HG02759 (cell line): ENCODE results near the gene RAI2.

Experiments used
- ATAC-seq: cut with Tn5 transposase; IDR thresholded peaks from one replicate; pipeline ENCODE4 v1.9.1; 2021; ENCODE audit warnings: mild to moderate bottlenecking, moderate library complexity; ENCODE audit not compliant: unreplicated experiment

Gene RAI2

DNA sequence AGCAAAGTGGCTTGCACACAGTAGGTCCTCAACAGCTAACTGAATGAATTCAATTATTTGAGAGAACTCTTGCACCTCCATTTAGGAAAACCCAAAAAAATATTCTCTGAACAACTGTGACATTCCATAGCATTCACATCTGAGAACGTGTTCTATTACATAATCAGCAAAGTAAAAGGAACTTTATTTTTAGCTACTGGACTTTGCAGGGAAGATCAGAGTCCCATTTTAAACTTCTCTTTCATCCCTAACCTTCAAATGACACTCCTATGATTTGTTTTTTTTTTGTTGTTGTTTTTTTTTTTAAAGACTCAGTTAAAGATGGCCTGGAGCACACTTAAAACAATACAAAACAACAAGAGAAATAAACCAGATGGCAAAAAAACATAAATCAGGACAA, 30.9 kb downstream of the RAI2 start:
- no peak for ATAC-seq

DNA sequence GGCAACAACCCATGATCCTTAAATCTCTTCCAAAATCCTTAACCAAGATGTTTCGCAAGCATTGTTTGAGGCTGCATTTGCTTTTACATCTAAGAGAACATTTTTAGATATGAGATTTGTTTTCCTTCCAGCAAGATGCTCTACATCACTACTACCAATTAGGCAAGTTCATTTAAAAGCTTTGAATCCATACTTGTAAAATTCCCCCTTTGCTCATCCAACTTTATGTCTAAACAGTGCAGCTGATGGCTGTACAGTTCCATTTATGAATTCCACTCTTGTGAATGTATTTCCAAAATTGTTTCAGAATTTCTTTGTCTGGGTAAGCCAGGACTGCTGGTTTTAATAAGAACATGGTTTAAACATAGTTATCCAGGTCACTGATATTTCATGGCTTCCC, 31.5 kb downstream of the RAI2 start:
- no peak for ATAC-seq

DNA sequence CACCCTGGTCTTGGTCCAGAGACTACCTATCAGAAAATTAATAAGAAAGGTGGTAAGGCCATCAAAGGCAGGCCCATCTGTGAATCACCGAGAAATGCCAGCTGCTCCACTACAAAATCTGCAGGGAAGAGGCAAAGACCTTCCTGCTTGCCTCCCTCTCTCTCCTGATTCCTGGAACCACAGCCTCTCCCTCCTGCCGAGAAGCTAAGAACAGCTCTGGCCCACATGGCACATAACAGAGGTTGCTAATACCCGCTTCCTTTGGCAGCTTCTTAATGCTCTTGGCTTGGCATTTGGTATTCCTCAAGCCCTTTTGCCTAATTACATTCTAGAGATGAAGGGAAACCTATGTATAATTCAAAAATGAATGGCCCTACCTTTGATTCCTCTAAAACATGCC, 32.9 kb downstream of the RAI2 start:
- ATAC-seq: no peak

DNA sequence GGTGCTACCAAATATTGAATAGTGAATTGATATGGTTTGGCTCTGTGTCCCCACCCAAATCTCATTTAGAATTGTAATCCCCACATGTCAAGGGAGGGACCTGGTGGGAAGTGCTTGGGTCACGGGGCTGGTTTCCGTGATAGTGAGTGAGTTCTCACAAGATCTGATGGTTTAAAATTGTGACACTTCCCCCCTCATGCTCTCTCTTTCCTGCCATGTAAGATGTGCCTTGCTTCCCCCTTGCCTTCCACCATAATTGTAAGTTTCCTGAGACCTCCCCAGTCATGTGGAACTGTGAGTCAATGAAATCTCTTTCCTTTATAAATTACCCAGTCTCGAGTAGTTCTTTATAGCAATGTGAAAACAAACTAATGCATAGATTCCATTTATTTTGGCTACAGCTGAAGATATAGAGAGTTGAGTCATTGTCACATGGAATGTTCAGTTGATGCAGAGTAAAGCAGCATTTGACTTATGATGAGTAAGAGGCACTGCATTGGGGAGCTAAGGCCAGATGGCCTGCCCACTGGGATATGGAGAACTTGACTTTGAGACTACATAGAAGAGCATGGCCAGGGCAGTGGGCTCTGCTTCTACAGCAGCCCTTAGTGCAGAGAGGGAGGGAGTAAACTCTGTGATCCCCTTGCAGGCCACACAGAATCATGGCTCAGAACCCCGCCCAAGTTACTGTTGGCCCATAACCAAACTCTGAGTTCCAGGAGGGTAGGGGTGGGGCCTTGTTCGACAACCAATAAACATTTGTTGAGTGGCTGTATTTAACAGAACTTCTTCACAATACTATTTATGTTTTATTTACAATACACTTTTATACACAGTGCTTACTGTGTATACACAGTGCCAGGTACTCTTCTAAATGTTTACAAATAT, 34.2 kb downstream of the RAI2 start:
- ATAC-seq: no peak

DNA sequence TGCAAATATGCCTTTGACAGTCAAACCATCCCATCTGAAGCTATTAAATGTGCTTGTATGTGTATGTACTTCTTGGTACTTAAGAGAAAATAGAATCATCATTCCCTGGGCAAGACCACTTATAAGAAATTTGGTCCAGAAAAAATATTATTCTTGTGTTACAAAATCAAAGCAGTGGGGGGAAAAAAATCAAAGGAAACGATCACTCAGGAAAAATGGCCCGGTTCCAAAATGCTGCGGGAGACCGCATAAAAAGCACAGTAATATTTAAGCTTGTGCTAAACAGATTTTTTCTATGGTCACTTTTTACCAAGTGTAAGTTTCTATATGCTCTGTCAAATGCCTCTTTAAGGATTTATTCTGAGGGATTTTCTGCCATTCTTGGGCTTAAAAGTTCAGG, 36.1 kb downstream of the RAI2 start:
- ATAC-seq: no peak

DNA sequence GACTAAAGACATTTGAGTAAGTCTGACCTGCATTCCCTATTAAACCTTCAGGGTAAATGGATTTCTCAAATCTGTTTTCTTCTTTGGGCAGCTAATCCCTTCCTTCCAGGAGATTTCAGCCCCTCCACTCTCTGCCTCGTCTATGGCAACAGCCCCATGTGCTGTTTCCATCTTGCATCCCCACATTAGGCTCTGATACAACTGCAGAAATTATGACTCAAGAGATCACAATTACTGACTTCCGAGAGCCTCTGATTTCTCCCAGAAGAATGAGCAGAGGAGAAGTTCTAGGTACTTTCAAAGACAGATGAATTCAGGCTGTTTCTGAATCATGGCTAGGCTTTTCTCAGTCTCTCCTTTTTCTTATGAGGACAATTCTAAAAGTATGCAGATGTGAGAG, 38.7 kb downstream of the RAI2 start:
- ATAC-seq: no peak

DNA sequence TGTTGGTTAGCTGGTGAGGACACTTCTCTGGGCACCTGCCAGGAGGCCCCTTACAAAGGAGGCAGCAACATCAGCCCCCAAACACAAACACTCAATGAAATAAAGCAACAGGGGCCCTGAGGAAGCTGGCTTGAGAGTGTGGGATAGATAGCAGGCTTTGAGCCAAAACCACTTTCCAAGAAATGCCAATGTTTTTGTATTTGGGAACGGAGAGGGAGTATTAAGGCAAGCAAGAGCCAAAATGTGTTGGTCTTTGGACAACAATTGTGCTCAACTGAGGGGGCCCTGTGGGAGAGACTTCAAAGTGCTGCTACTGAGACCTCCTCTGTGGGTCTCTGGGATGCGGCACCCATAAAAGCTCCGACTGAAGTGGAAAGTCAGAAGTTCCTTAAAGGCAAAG, 41.0 kb downstream of the RAI2 start:
- no peak for ATAC-seq

DNA sequence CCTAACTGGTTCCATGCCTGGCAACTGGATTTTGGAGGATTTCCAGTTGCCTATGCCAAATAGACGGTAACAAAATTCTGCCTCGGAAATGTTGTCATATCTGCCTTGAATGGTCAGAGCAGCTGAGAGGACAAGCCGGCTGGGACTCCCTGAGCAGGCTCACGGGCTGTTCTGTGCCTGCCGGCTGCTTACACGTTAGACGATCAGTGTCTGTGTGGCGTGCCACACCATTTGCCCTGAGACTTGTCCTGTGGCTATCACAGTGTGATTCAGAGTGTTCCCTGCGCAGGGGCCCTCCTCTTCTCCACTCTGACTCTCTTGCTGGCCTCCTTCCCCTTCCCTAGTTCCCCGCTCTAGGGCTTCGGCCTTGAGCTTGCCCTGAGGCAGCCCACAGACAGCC, 42.4 kb downstream of the RAI2 start:
- ATAC-seq: no peak

DNA sequence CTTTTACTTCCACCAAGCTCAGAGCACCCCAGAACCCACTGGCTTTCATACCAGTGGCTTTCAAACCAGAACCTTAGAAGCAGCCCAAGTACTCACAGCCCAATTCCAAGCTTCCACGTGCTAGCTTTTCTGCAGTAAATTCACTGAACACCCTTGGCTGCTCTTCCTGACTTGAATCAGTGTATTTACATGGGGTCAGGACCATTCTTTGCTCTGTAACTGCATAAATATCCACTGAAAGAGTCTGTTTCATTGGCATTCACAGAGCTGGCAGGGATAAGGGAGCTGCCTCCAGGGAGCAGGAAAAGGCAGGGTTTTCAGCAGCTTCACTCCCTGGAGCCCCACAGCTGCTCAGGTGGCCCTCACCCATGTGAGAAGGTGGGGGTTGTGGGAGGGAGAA, 43.8 kb downstream of the RAI2 start:
- ATAC-seq: no peak

DNA sequence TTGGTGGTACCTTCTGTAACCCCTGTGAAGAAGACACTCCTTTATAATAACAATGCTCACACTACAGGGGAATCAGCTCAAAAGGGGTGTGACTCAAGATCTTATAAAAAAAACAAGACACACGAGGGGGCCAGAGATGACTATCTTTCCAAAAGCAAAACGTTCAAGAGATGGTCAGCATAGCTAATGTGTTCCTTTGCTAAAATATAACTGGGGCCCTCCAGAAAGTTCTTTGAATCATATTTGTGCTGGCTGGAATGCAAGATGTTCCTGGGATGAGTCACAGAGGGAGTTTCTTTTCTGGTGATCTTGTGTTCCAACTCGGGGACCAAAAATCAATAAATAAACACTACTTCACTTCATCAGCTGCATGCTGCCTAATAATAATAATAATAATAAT, 46.5 kb downstream of the RAI2 start:
- no peak for ATAC-seq

DNA sequence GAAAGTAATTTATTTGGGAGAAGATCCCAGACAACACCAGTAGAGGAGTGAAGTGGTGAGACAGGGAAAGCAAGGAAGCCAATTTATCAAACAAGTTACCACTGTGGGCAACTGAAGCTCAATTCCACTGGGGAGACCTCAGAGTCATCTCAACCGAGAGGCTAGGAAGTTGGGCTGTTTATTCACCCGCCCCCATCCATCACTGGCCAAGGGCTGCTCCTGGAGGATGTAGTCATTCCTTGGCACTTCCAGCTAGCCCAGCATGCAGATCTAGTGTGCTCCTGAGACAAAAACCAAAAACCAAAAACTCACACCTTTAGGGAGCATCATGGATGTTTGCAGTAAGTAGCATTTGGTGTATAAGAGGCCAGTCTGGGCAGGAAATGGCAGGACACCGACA, 47.0 kb downstream of the RAI2 start:
- ATAC-seq: no peak

DNA sequence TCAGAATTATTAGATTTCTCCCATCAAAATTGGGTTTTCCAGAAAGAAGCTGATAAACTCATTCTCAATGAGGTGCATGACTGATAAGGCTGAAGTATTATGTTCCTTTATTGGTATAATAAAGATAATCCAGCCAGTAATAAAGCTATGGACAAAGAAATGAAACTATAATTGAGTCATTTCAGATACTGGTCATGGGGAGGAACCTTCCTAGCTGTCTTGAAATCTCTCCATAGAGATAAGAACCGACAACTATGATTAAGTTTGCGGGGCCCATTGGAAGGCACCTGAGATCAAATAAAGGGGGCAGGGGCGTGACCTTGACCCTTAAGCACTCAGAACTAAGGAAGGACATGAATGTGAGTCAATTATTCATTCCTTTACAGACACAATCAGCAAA, 47.8 kb downstream of the RAI2 start:
- ATAC-seq: no peak

DNA sequence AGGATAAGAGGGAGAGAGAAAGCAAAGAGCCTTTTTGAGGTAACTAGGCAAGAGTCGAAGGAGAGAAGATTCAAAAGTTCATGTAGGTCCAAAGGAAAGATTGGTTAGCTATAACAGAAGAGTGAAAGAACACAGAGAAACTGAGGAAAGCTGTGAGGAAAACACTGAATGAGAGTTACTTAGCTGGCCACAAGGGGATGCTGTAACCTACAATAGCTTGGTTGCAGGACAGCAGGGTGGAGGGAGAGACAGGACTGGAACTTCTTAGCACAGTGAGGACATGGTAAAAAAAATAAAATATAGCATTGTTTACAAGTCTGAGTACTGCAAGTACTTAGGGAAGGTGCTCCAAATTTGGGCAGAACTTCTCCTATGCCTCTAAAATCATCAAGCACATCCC, 48.3 kb downstream of the RAI2 start:
- ATAC-seq: no peak

DNA sequence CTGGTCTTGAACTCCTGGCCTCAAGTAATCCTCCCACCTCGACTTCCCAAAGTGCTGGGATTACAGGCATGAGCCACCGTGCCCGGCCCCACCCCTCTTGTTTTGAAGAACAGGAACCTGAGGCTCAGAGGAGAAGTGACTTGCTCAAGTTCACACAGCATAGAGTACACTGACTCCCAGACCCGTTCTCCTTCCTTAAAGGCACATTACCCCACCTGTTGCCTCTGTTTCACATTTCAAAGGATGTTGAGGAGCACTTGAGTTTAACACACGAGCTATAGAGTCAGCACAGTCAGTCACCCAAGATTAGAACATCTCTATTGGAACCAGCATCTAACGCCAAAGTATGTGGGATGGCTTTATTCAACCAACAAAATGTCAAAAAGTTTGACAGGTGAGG, 51.1 kb downstream of the RAI2 start:
- no peak for ATAC-seq

DNA sequence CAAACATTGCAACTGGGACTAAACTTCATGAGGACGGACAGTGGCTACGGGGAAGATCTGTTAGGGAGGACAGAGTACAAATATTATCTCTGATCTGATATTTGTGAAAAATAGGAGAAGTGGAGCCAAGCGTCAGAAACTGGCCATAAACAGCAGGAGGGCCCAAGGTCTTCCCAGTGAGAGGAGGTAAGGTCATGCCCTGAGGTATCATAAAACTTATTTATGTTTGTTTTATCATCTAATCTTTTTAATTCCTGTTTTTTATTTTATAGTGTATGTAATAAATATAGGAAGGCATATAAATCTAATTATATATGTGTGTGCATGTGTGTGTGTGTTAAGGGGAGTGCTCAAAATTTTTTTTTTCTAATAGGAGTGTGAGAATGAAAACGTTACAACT, 51.8 kb downstream of the RAI2 start:
- no peak for ATAC-seq

DNA sequence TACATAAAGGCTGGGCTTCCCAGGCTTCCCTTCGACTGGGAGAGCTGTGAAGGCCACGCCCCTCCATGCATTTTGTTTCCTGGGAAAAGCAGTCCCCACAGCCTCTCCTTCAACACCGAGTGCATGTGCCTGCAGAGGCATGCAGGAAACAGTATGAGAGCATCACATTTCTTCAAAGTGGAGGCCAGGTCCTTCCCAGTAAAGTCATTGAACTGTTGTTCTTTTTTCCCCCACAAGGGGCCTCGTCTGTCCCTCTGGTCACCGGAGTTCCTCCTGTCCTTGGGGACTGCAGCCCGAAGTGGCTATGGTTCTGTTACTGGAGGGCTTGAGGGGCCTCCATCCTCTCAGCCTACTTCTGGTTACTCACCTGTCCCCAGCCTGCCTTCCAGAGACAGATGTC, 56.0 kb downstream of the RAI2 start:
- ATAC-seq: no peak

DNA sequence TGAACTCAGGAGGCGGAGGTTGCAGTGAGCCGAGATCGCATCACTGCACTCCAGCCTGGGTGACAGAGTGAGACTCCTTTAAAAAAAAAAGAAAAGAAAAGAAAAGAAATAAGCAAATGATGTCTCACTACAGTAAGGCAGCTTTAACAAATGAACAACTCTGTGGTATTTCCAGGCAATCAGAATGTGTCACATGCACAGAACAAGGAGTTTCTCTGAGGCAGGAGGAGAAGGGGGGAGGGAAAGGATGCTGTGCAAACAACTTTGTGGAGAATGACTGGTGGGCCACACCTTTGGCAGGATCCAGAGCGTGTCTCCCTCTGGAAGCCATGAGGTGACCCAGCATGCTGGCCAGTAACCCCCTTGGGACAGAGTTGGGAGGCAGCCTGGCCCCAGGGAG, 57.6 kb downstream of the RAI2 start:
- no peak for ATAC-seq

DNA sequence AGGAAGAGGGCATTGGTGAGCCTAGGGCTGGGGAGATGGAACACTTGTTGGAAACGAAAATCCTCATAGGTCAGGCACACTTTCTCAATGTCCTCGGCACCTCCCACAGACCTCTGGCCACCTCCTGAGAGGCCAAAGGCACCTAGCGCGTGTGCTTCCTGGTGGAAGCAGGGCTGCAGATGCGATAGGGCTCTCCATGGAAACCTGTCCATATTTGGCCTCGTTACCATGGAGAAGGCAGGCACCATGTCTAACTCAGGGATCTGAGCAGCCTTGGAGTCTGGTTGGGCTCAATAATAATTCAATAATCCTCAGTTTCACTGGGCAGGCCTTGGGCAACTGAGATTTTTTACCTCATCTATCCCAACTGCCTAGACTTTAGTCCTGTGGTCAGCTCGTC, 58.3 kb downstream of the RAI2 start:
- ATAC-seq: no peak

DNA sequence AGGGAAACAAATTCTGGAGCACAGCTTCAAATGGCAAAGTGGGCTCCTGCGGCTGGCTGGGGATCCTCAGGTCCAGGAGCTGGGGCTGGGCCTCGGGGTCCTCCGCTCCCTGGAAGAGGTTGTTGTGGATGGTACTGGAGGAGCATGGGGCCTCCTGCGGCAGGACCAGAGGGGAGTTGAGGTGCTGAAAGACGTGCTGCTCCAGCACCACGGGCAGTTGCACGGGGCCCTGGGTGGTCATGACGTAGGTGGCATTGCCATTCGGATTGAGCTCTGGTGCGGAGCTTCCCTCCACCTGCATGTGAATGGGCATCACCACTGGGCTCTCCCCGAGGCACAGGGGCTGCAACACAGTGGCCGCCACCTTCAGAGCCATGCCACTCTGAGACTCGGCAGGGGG, 59.7 kb downstream of the RAI2 start:
- ATAC-seq: no peak

DNA sequence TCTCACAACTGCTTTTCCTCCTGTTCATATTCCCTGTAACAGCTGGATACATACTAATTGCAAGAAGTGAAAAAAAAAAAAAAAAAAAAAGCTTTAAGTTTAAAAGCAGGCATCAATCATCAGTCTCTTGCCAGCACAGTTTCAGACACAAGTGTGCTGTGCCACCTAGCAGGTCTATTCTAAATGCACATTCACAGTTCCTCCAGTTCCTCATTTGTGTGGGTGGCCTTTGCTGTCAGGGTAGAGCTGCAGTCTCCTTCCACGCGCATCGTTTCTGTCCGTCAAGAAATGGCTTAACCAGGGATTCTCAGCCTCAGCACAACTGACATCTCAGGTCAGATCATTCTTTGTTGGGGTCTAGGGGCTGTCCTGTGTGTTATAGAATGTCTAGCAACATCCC, 62.2 kb downstream of the RAI2 start:
- ATAC-seq: no peak

DNA sequence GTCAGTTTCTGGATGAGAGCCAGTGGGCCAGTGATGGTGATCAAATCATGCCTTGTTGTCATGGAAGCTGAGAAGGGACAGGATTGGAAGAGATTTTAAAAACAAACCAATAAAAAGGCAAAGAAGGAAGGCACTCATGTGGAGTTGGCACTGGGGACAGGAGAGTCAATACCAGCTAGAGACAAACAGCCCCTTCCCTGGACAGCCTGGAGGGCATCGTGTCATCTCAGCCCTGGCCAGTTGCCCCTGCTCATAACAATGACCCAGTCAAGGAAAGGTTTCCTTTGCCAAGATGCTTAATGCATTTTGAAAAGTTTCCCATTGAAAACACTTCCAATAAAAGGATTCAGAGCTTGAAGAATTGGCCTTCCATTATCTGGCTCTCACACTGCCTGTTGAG, 68.3 kb downstream of the RAI2 start:
- no peak for ATAC-seq

DNA sequence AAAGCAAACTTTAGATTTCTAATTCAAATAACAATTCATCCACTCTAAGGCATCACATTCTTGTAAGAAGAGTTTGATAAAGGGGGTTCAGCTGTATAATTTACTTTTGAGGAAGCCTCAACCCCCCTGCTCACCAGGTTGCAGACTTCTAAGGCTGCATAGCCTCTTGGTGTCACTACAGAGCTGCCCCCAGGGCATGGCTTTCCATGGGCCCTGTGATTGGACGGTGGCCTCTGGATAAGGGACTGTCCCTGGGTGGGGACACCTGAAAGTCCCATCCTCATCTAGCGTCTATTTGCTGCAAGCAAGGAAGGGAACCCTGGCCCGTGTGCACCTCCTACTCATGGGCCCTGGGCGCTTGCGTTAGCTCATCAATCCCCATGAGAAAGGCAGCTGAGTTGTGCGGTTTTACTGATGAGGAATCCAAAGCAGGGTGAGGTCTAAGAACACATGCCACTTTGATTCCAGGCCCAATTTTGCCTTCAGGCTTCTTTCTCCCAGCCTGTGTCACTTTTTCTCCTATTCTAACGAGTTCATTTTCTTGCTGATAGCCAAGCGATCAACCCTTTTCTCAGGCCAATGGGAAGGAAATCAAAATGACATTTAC, 72.0 kb downstream of the RAI2 start:
- ATAC-seq: no peak

DNA sequence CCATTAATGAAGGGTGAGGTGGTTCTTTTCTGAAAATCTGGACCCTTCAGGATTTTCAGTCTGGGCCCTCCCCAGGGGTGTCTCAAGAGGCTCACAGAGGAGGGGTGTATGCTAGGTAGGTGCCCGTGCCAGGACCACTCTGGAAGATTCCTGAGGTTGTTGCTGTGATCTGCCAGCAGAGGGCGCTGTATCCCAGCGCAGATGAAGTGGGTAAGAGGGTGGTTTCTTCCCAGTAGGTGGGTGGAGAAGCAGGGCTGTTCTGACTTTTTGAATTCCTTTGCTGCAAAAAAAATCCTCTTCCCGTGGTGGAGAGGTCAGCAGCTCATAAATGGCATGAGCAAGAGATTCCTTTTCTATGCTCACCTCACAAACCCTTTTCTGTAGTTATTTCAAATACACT, 72.7 kb downstream of the RAI2 start:
- ATAC-seq: peak; percentile 49
